ENCODE results near the gene GRIN1. TPM values are rescaled to one million over a fixed set of nuclear protein-coding genes. Genes with fewer than 3 reads are reported as not detected.
"Not testable (repeated sequence)": the region's sequence is repeated elsewhere in the genome, so short reads cannot be mapped to it uniquely, and the experiment has no call there.

Gene GRIN1
- total and polyA plus RNA-seq, 2 of the 8 experiments (the other 6 are each of a cell fraction or from before 2014, with no cell fraction given): 0.48 to 2.1 TPM

- not testable (repeated sequence) for H2BK120ac ChIP-seq (replicated peaks; ENCODE audit: low read depth, low read length); H3K4me1 ChIP-seq (replicated peaks in 1 of 4; ENCODE audit: control insufficient read depth in 3 of 4, insufficient read depth in 4 of 4, low read length in 3 of 4); H3K14ac ChIP-seq (ENCODE audit: insufficient read length); H2AK5ac ChIP-seq (ENCODE audit: low read depth, low read length); H2BK20ac ChIP-seq (ENCODE audit: low read length); H3K9ac ChIP-seq (replicated peaks in 1 of 4; ENCODE audit: extremely low read depth in 1 of 4, low read depth in 3 of 4, low read length in 3 of 4); H3K27ac ChIP-seq (ENCODE audit: low read depth, low read length); H3K56ac ChIP-seq (replicated peaks; ENCODE audit: insufficient read length, low read depth, low read length); H3K79me2 ChIP-seq (ENCODE audit: control insufficient read depth in 1 of 2, insufficient read depth in 2 of 2, low read length in 2 of 2); H4K8ac ChIP-seq (ENCODE audit: extremely low read depth, insufficient read depth, low read length); H3K4me3 ChIP-seq (ENCODE audit: extremely low read depth in 1 of 4, insufficient read depth in 2 of 4, low read depth in 3 of 4, low read length in 4 of 4); H3K18ac ChIP-seq (ENCODE audit: extremely low read depth, low read length); H3K36me3 ChIP-seq (ENCODE audit: control insufficient read depth in 2 of 4, insufficient read depth in 4 of 4, low read length in 3 of 4); H2BK15ac ChIP-seq (ENCODE audit: low read length); FAIRE-seq; H3K4ac ChIP-seq (replicated peaks; ENCODE audit: insufficient read length, low read depth, low read length); H3K27me3 ChIP-seq (replicated peaks in 1 of 4; ENCODE audit: control insufficient read depth in 3 of 4, extremely low read depth in 1 of 4, insufficient read depth in 3 of 4, low read length in 3 of 4); H3K4me2 ChIP-seq (ENCODE audit: insufficient read depth in 1 of 2, low read depth in 2 of 2, low read length in 2 of 2); DNase-seq (ENCODE audit: low read depth in 1 of 2, low spot score in 2 of 2); H3K9me3 ChIP-seq (ENCODE audit: insufficient read depth in 2 of 2, low read depth in 1 of 2, low read length in 1 of 2); H3K79me1 ChIP-seq (ENCODE audit: low read depth, low read length); H3K23ac ChIP-seq (ENCODE audit: insufficient read length); H2BK12ac ChIP-seq (ENCODE audit: low read depth, low read length); H2BK5ac ChIP-seq (ENCODE audit: low read depth, low read length); H4K20me1 ChIP-seq (replicated peaks in 1 of 2; ENCODE audit: control insufficient read depth in 1 of 2, insufficient read depth in 2 of 2, low read length in 2 of 2); H4K5ac ChIP-seq (ENCODE audit: insufficient read length, low read depth, low read length); H2AFZ ChIP-seq (ENCODE audit: low read length); H3K23me2 ChIP-seq (ENCODE audit: low read depth, low read length); H4K91ac ChIP-seq (replicated peaks; ENCODE audit: insufficient read length, low read length)
- WGBS, 2 experiments (ENCODE audit: extremely low coverage in 1 of 2, insufficient coverage in 1 of 2, insufficient read length in 1 of 2, insufficient replicate concordance in 2 of 2, low coverage in 1 of 2, low lambda C conversion rate in 2 of 2, missing lambda C conversion rate in 1 of 2): 94% methylated on average over 5 of the region's 5 CpGs; no CpG with 5 or more reads in 1 of the 2 experiments
- CTCF ChIA-PET (ENCODE audit: partially characterized antibody): interaction anchor here (2.9 kb wide), 1 partner anchor 102 kb away, joined by 11 read pairs; the partner anchor contains the start of genes CYSRT1 and RNF224
- POLR2A ChIA-PET (ENCODE audit: partially characterized antibody): interaction anchor here (1.3 to 1.8 kb wide), 2 partner anchors 14 to 118 kb away, joined by 3 read pairs; no protein-coding TSS in a partner anchor
Measured at GRCh38 chr9:137123952-137124462, 14.9 kb upstream of the GRIN1 start.

Measured in H1 (cell line).